ENCODE results near the gene APOBEC2. TPM values are rescaled to one million over a fixed set of nuclear protein-coding genes. Genes with fewer than 3 reads are reported as not detected.
A peak's percentile ranks its signal among the peaks of the same experiment; 100 is the strongest.
"Not testable (repeated sequence)": the region's sequence is repeated elsewhere in the genome, so short reads cannot be mapped to it uniquely, and the experiment has no call there.

The APOBEC2 gene
- total RNA-seq, 1 donor from 2014 or later, result 219 TPM

GRCh38 chr6:41013466-41014153 lies 39.4 kb upstream of the APOBEC2 start:
- H3K27ac ChIP-seq (replicated peaks), result no peak overlapping the region

GRCh38 chr6:41014780-41015179 lies 38.2 kb upstream of the APOBEC2 start:
- Histone ChIP-seq H3K27ac (replicated peaks) (no peak overlapping the region), H3K4me1 (no peaks in the 10 kb centered on the region), H3K36me3 (no peaks in the 10 kb centered on the region), H3K9me3 (replicated peaks) (no peaks in the 10 kb centered on the region), H3K4me3 (no peak overlapping the region), H3K27me3 (ENCODE audit: low read depth) (no peaks in the 10 kb centered on the region)
- no peak for TF ChIP-seq CTCF (IDR thresholded peaks at IDR 0.05; ENCODE audit: borderline replicate concordance)
- intact Hi-C loops (cut with micrococcal nuclease), result no loop called here
- DNase-seq, result no peak

More at GRCh38 chr6:41013466-41014153, 39.4 kb upstream of the APOBEC2 start:
- Histone ChIP-seq H3K4me1 (no peaks in the 10 kb centered on the region), H3K9me3 (replicated peaks) (no peaks in the 10 kb centered on the region), H3K27me3 (ENCODE audit: low read depth) (no peaks in the 10 kb centered on the region), H3K36me3 (no peaks in the 10 kb centered on the region), H3K4me3 (no peak overlapping the region)
- no peak for TF ChIP-seq CTCF (IDR thresholded peaks at IDR 0.05; ENCODE audit: borderline replicate concordance)
- intact Hi-C loops (cut with micrococcal nuclease), result no loop called here
- no peak for DNase-seq

GRCh38 chr6:41015860-41016259 lies 37.1 kb upstream of the APOBEC2 start:
- H3K27me3 ChIP-seq (ENCODE audit: low read depth); H3K27ac ChIP-seq (replicated peaks); H3K4me1 ChIP-seq; H3K9me3 ChIP-seq (replicated peaks); H3K4me3 ChIP-seq; H3K36me3 ChIP-seq; intact Hi-C loops (cut with micrococcal nuclease); DNase-seq: not testable (repeated sequence)

GRCh38 chr6:41017663-41018062 lies 35.3 kb upstream of the APOBEC2 start:
- Histone ChIP-seq H3K9me3 (replicated peaks) (no peaks in the 10 kb centered on the region), H3K4me3 (no peak overlapping the region), H3K27ac (replicated peaks) (no peak overlapping the region), H3K36me3 (no peaks in the 10 kb centered on the region), H3K27me3 (ENCODE audit: low read depth) (no peaks in the 10 kb centered on the region), H3K4me1 (no peaks in the 10 kb centered on the region)
- DNase-seq, result no peak
- TF ChIP-seq CTCF (IDR thresholded peaks at IDR 0.05; ENCODE audit: borderline replicate concordance), result no peak
- intact Hi-C loops (cut with micrococcal nuclease), result no loop called here

GRCh38 chr6:41021832-41022231 lies 31.2 kb upstream of the APOBEC2 start:
- Histone ChIP-seq H3K27me3 (ENCODE audit: low read depth) (no peaks in the 10 kb centered on the region), H3K27ac (replicated peaks) (no peak overlapping the region), H3K4me3 (no peak overlapping the region), H3K9me3 (replicated peaks) (no peaks in the 10 kb centered on the region), H3K36me3 (no peaks in the 10 kb centered on the region), H3K4me1 (no peaks in the 10 kb centered on the region)
- peak; percentile 53 for TF ChIP-seq CTCF (IDR thresholded peaks at IDR 0.05; ENCODE audit: borderline replicate concordance)
- DNase-seq, result peak; percentile 34
- intact Hi-C loops (cut with micrococcal nuclease), result no loop called here

GRCh38 chr6:41022294-41022693 lies 30.7 kb upstream of the APOBEC2 start:
- no peak for TF ChIP-seq CTCF (IDR thresholded peaks at IDR 0.05; ENCODE audit: borderline replicate concordance)
- Histone ChIP-seq H3K9me3 (replicated peaks) (no peaks in the 10 kb centered on the region), H3K27ac (replicated peaks) (no peak overlapping the region), H3K4me1 (peaks cover 3% of the 10 kb centered on the region), H3K4me3 (no peak overlapping the region), H3K27me3 (ENCODE audit: low read depth) (no peaks in the 10 kb centered on the region), H3K36me3 (no peaks in the 10 kb centered on the region)
- no peak for DNase-seq
- intact Hi-C loops (cut with micrococcal nuclease), result no loop called here
